ENCODE measurements around the gene HOXA6.

Gene HOXA6

GRCh38 chr7:27185013-27185853 is 37.7 kb upstream of the HOXA6 start, which contains the start of gene HOXA11:
HOXA11 (minus strand) TSS chr7:27185232; CDS start chr7:27185144, 88 bp downstream.
- DNase-seq (ENCODE audit: low read depth in 1 of 2, low spot score in 1 of 2) = no peak

DNA sequence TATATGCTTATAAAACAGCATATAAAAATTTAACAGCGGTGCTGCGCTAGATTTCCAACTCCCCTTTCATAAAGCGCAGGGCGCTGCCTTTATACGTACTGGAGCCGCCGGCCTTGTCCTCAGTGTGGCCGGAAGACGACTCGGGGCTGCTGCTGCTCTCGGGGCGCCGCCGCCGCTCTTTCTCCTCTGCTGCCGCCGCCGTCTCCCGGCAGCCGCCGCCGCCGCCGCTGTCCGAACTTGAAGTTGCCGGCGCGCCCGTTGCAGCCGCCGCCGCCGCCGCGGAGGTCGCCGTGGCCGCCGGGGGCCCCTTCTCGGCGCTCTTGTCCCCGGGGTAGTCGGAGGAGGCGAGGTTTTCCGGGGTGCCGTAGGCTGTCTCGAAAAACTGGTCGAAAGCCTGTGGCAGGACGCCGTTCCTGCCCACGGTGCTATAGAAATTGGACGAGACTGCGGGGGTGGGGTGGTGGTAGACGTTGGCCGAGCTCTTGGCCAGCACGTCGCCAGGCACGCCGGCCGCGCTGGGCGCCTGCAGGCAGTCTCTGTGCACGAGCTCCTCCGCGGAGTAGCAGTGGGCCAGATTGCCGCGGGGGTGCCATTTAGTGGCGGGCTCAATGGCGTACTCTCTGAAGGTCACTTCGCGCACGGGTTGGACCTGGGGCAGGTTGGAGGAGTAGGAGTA is 36.9 kb upstream of the HOXA6 start:
- DNase-seq (ENCODE audit: low read depth in 1 of 2, low spot score in 1 of 2) = no peak

DNA sequence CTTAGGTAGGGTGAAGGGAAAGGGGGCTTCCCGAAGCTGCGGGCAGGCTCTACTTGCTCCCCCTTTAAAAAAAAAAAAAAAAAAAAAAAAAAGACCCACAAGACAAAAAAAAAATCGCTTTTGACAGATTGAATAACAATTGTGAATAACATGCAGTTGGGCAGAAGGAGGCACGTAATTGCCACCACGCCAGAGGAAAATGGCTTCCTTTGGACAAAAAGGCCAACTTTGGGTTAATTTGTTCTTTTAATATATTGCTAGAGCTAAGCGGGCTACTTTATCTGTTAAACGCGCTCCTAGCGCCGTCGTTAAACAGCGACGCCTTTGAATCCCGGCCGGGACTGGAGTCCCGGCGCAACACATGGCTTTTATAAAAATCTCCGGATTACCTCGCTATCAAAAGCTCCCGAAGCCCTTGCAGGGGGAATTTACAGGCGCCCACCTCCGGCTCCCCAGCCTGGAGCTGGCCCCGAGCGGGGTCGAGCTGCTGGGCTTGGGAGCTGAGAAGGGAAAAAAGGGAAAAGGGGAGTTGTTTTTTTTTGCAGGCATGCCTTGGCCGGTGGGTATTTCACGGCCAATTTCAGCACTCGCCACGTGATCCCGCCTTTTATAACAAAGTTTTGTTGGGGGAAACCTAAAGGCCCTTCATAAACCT is 36.2 kb upstream of the HOXA6 start:
- DNase-seq (ENCODE audit: low read depth in 1 of 2, low spot score in 1 of 2) = peak in 1 of 2 donors; percentile 1

GRCh38 chr7:27182861-27183681 is 35.5 kb upstream of the HOXA6 start:
- peak in 1 of 2 donors; percentile 0 for DNase-seq (ENCODE audit: low read depth in 1 of 2, low spot score in 1 of 2)

- no peak for DNase-seq (ENCODE audit: low read depth in 1 of 2, low spot score in 1 of 2)
Measured at GRCh38 chr7:27182285-27182841, 34.8 kb upstream of the HOXA6 start.

- peak in 1 of 2 donors; percentile 0 for DNase-seq (ENCODE audit: low read depth in 1 of 2, low spot score in 1 of 2)
Measured at GRCh38 chr7:27181795-27182275, 34.3 kb upstream of the HOXA6 start.

DNA sequence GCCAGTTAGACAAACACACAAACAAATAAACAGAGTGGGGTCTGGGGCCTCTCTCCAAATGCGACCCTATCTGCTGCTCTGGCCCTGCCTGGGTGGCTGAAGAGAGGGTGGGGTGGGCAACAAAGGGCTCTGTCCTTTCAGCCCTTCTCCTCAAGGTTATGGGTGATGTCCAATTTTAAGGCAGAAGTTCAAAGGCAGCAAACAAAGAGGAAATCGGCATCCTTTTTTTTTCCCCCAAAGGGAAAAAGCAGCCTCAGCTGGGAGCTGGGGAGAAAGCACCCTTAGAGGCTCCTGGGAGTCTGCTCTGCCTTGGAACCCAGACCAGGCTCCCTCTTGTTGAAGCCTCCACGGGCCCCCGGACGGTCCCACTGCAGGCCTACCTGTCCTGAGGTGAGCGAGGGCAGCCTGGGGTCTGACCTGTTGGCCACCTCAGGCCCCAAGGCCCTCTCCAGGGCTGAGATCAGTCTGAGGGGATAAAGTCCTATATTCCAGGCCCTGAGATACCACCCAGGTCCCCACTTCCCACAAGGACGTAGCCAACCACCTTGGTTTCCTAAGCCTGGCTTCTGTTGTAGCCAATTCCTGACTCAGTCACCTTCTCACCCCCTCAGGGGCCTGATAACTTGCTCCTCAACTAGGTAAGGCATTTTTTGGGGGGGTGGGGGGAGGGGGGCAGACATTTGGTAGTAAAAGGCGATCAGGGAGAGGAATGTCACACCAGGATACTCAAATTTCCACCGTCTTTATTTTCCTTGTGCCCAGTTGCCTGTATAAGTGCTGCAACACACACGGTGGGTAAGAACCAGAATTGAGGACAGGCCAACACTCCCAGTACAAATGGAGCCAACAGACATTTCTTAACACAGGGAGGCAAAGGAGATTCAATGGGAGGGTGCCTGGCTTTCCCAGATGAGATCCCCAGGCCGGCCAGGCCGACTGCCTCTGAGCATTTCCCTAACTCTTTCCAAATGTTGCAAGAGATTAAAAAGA is 33.2 kb upstream of the HOXA6 start:
- no peak for DNase-seq (ENCODE audit: low read depth in 1 of 2, low spot score in 1 of 2)

GRCh38 chr7:27179503-27180430 is 32.2 kb upstream of the HOXA6 start:
- DNase-seq (ENCODE audit: low read depth in 1 of 2, low spot score in 1 of 2) = peak in 1 of 2 donors; percentile 41

- DNase-seq (ENCODE audit: low read depth in 1 of 2, low spot score in 1 of 2) = no peak
Measured at GRCh38 chr7:27179030-27179429, 31.5 kb upstream of the HOXA6 start.

DNA sequence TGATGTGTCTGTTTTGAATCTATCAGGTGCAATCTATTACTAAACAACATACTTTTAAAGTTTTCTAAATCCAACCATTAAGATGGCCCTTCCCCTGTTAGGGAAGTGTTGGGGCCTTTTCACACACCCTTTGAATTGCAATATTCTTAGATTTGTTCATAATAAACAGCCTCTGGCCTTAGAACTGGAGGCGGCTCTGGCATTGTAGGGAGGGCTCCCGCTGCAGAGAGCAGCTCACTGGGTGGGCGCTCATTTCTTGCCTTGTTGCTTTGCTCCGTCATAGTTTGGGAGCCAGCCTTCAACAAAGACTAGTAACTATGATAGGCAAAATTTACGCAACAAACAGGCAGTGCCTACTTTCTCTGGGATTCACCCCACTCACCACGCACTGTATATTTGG is 30.8 kb upstream of the HOXA6 start:
- DNase-seq (ENCODE audit: low read depth in 1 of 2, low spot score in 1 of 2) = no peak

DNA sequence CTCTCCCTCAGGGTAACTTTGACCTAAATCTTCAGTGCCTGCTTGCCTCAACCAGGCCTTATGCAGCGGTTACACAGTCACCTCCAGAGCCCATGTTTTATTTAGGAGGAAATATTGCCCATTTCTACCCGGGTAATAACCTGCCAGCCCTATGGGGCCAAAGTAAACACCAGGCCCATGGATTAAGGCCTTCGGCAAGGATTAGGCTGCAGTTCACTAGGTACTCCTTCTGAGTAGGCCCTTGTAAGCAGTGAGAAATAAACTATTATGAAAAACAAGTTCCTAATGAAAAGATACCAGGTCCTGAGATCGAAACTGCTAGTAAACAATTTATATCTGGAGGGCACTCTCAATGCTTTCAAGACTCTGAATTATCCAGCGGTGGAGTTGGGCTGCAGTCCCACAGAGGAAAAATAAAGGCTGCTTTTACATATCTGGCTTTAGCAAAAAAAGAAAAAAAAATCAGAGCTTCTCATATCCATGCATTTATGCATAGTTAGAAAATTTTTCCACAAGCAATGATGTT is 30.3 kb upstream of the HOXA6 start:
- DNase-seq (ENCODE audit: low read depth in 1 of 2, low spot score in 1 of 2) = no peak

DNA sequence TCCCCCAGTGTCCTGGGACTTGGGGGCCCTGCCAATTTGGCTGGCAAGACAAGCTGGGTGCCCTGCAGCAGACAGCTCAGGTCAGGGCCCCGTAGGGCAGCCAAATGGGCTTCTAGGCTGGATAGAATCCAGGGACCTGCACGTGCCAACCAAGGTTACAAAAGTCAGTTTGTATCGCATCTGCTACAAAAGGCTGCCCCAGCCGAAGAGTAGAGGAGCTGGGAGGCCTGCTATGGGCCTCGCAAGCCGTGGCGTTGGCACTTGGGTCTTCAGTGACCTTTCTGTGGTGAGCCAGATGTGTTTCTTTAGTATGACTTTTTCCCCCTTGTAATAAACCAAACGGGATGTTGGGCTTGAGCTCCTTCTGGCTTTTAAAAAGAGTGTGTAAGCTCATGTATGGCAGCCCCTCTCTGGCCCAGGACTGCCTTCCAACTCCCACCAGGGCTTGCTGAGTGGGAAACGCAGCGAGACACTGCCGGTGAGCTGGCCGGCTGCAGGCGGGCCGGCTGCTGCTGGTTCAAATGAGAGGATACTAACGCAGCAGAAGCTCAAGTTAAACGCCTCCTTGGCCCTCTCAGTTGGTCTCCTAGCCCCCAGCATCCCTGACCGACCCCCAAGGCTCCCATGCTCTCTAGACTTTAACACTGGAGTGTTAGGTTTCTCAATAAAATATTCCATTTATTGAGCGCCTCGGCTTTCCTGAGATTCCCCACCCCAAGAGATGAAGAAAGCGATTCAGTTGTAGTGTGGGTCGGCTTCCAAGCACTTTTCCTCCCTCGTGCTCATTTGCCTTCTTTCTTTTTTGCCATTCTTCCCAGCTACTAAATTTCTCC is 29.6 kb upstream of the HOXA6 start:
- DNase-seq (ENCODE audit: low read depth in 1 of 2, low spot score in 1 of 2) = no peak

- no peak for DNase-seq (ENCODE audit: low read depth in 1 of 2, low spot score in 1 of 2)
Measured at GRCh38 chr7:27176524-27176845, 28.9 kb upstream of the HOXA6 start.

GRCh38 chr7:27175626-27176523 is 28.3 kb upstream of the HOXA6 start:
- no peak for DNase-seq (ENCODE audit: low read depth in 1 of 2, low spot score in 1 of 2)

GRCh38 chr7:27174874-27175625 is 27.5 kb upstream of the HOXA6 start:
- DNase-seq (ENCODE audit: low read depth in 1 of 2, low spot score in 1 of 2) = no peak
